Suprapubic skin (tissue), 4 donors: ENCODE results near the gene CCDC178. TPM values are rescaled to one million over a fixed set of nuclear protein-coding genes. Genes with fewer than 3 reads are reported as not detected.

Source experiments
- DNase-seq, 2 donors: peaks; one replicate each; pipeline ENCODE4 v3.0.0-alpha.2; 2019; ENCODE audit warnings: low spot score in 2 of 2
- H3K27ac ChIP-seq: fragments of 200-600 bp; sonication (generic); one replicate; pipeline ENCODE4 v1.5.1; 2019
- H3K27me3 ChIP-seq: fragments of 200-600 bp; sonication (generic); one replicate; pipeline ENCODE4 v1.5.1; 2019
- H3K36me3 ChIP-seq: fragments of 200-600 bp; sonication (generic); one replicate; pipeline ENCODE4 v1.5.1; 2019
- H3K4me1 ChIP-seq: fragments of 200-600 bp; sonication (generic); one replicate; pipeline ENCODE4 v1.5.1; 2019
- H3K4me3 ChIP-seq: fragments of 200-600 bp; sonication (generic); one replicate; pipeline ENCODE4 v1.5.1; 2019; ENCODE audit warnings: mild to moderate bottlenecking
- H3K9me3 ChIP-seq: fragments of 200-600 bp; sonication (generic); one replicate; pipeline ENCODE4 v1.5.1; 2019
- CTCF ChIP-seq, 2 donors: fragments of 200-600 bp in 1 of 2; fragments of 450-650 bp in 1 of 2; sonication (generic) in 1 of 2; IDR thresholded peaks; one replicate each; pipeline ENCODE4 v1.5.1; 2016 to 2019; ENCODE audit warnings: antibody characterized with exemption in 2 of 2, mild to moderate bottlenecking in 1 of 2, moderate library complexity in 1 of 2
- EP300 ChIP-seq: sonication (generic); formaldehyde crosslinking; IDR thresholded peaks from one replicate; pipeline ENCODE4 v1.6.1; 2017; ENCODE audit warnings: antibody characterized with exemption
- POLR2A ChIP-seq, 2 donors: fragments of 450-650 bp; IDR thresholded peaks; one replicate each; pipeline ENCODE4 v1.6.1; 2017; ENCODE audit warnings: antibody characterized with exemption in 2 of 2, mild to moderate bottlenecking in 2 of 2, moderate library complexity in 2 of 2
- POLR2AphosphoS5 ChIP-seq, 3 donors: sonication (generic); formaldehyde crosslinking; IDR thresholded peaks; one replicate each; pipeline ENCODE4 v1.6.1; 2017; ENCODE audit warnings: antibody characterized with exemption in 3 of 3
- WGBS: methylation state at CpG from one replicate; pipeline ENCODE4 v1.1.5; 2018; 5-methylcytosine and 5-hydroxymethylcytosine counted together
- total RNA-seq, 4 donors: library from RNA; depleted of rRNA; stranded (reverse); fragments of >200 nt; gene quantifications; one replicate each; pipeline ENCODE4 v1.1.0, GENCODE V29; 2016

Gene CCDC178
- total RNA-seq, 4 donors from 2014 or later = not detected

GRCh38 chr18:33326975-33327374 lies 113.5 kb downstream of the CCDC178 start:
- H3K27me3 ChIP-seq = no peaks in the 10 kb centered on the region
- no peaks in the 10 kb centered on the region for H3K4me1 ChIP-seq
- WGBS = 71% methylated on average over 4 of the region's 4 CpGs
- no peaks in the 10 kb centered on the region for H3K36me3 ChIP-seq
- no peak for DNase-seq
- no peak overlapping the region for H3K27ac ChIP-seq
- no peak for TF ChIP-seq CTCF (IDR thresholded peaks at IDR 0.05)
- TF ChIP-seq POLR2AphosphoS5 (IDR thresholded peaks at IDR 0.05) = no peak
- TF ChIP-seq POLR2A (IDR thresholded peaks at IDR 0.05) = no peak
- TF ChIP-seq EP300 = no peak
- H3K9me3 ChIP-seq = no peaks in the 10 kb centered on the region
- H3K4me3 ChIP-seq = no peak overlapping the region

- 91% methylated on average over 2 of the region's 2 CpGs for WGBS
- Histone ChIP-seq H3K9me3 (no peaks in the 10 kb centered on the region), H3K4me3 (no peak overlapping the region), H3K27me3 (no peaks in the 10 kb centered on the region), H3K36me3 (no peaks in the 10 kb centered on the region), H3K4me1 (no peaks in the 10 kb centered on the region), H3K27ac (no peak overlapping the region)
- DNase-seq = no peak
- TF ChIP-seq EP300 = no peak
- TF ChIP-seq POLR2A (IDR thresholded peaks at IDR 0.05) = no peak
- TF ChIP-seq CTCF (IDR thresholded peaks at IDR 0.05) = no peak
- TF ChIP-seq POLR2AphosphoS5 (IDR thresholded peaks at IDR 0.05) = no peak
These were observed 122.9 kb downstream of the CCDC178 start for GRCh38 chr18:33317640-33318039.

GRCh38 chr18:33316146-33316587 lies 124.4 kb downstream of the CCDC178 start:
- Histone ChIP-seq H3K27ac (no peak overlapping the region), H3K9me3 (no peaks in the 10 kb centered on the region), H3K36me3 (no peaks in the 10 kb centered on the region), H3K27me3 (no peaks in the 10 kb centered on the region), H3K4me1 (no peaks in the 10 kb centered on the region), H3K4me3 (no peak overlapping the region)
- WGBS = no CpG with 5 or more reads among the region's 33 CpGs
- TF ChIP-seq POLR2AphosphoS5 (IDR thresholded peaks at IDR 0.05) (no peak), EP300 (no peak), POLR2A (IDR thresholded peaks at IDR 0.05) (no peak), CTCF (IDR thresholded peaks at IDR 0.05) (no peak)
- DNase-seq = no peak

- H3K9me3 ChIP-seq = no peaks in the 10 kb centered on the region
- TF ChIP-seq CTCF (IDR thresholded peaks at IDR 0.05) (no peak), POLR2AphosphoS5 (IDR thresholded peaks at IDR 0.05) (no peak), POLR2A (IDR thresholded peaks at IDR 0.05) (no peak), EP300 (no peak)
- no peak for DNase-seq
- no peaks in the 10 kb centered on the region for H3K36me3 ChIP-seq
- 80% methylated on average over 1 of the region's 1 CpG for WGBS
- H3K4me3 ChIP-seq = no peak overlapping the region
- H3K4me1 ChIP-seq = no peaks in the 10 kb centered on the region
- H3K27me3 ChIP-seq = no peaks in the 10 kb centered on the region
- no peak overlapping the region for H3K27ac ChIP-seq
These were observed 133.0 kb downstream of the CCDC178 start for GRCh38 chr18:33307520-33307919.

- Histone ChIP-seq H3K36me3 (no peaks in the 10 kb centered on the region), H3K9me3 (no peaks in the 10 kb centered on the region), H3K27ac (no peak overlapping the region), H3K27me3 (no peaks in the 10 kb centered on the region), H3K4me1 (no peaks in the 10 kb centered on the region), H3K4me3 (no peak overlapping the region)
- DNase-seq = no peak
- TF ChIP-seq CTCF (IDR thresholded peaks at IDR 0.05) = no peak
- TF ChIP-seq POLR2A (IDR thresholded peaks at IDR 0.05) = no peak
- no peak for TF ChIP-seq EP300
- TF ChIP-seq POLR2AphosphoS5 (IDR thresholded peaks at IDR 0.05) = no peak
- 87% methylated on average over 3 of the region's 3 CpGs for WGBS
These were observed 136.2 kb downstream of the CCDC178 start for GRCh38 chr18:33304277-33304676.
